Bladder microvascular endothelial cell (primary cell): ENCODE data around the gene YTHDF2. TPM values are rescaled to one million over a fixed set of nuclear protein-coding genes. Genes with fewer than 3 reads are reported as not detected.

Experiments
- total RNA-seq: library from RNA; depleted of rRNA; stranded (reverse); fragments of >200 nt; gene quantifications from 2 replicates; pipeline ENCODE4 v1.2.3, GENCODE V29; 2014

YTHDF2 gene
- 60.1 and 80.1 TPM in 2 replicates for total RNA-seq

DNA sequence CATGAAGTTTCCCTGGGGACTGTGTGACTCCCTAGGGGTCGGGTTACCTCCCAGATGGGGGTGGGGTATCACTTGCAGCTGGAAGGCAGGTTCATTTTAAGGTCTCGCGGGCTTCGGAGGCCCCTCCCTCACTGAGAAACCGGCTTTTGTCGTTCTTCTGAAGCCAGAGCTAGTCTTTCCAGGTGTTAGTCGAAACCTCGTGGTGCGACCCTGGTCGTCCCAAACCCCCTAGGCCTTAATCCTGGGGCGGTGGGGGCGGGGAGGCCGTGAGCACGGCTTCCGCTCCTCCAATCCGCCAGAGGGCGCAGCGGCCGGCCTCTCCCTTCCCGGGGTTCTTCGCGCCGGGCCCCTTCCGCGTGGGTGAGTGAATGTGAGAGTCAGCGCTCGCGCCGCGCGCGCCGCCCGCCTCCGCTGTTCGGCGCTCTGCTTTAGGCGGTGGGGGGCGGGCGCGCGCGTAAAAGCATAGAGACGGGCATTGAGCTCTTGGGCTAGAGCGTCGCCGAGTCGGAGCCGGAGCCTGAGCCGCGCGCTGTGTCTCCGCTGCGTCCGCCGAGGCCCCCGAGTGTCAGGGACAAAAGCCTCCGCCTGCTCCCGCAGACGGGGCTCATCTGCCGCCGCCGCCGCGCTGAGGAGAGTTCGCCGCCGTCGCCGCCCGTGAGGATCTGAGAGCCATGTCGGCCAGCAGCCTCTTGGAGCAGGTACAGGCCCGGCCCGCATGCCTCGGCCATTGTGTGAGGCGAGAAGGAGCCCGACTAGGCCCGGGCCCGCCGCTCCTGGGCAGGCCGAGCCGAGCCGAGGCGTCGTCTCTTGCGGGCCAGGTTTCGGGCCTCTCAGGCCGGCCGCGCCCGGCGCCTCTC lies at the start of gene YTHDF2:
Gene YTHDF2, plus strand, starts transcription at position 491 of the 857 bp plus-strand sequence. Its CDS starts 181 bp downstream, at position 672.

DNA sequence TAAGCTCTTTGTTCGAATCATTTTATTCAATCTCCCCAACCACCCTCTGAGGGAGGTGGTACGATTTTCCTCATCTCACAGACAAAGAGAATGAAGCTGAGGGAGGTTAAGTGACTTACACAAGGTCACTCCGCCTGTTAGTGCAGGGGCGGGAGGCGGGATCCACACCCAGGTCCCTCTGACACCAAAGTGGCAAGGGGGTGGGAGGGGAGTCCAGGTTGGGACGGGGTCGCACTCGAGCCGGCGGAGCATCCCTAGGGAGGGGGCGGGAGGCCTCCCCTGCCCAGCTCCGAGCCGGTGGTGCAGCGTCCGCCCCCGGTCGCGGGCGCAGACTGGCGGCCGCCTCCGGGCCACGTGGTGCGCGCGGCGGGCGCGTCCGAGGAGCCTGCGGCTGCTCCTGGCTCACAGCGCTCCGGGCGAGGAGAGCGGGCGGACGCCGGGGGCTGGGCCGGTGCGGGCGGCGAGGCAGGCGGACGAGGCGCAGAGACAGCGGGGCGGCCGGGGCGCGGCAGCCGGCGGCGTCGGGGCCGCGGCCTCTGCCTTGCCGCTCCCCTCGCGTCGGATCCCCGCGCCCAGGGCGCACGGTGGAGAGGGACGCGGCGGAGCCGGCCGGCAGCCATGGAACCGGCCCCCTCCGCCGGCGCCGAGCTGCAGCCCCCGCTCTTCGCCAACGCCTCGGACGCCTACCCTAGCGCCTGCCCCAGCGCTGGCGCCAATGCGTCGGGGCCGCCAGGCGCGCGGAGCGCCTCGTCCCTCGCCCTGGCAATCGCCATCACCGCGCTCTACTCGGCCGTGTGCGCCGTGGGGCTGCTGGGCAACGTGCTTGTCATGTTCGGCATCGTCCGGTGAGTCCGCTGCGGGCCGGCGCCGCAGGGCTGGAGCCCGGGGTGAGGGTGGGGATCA lies 75.3 kb downstream of the YTHDF2 start, which contains the start of gene OPRD1:
Gene OPRD1, plus strand, starts transcription at position 405 of the 903 bp plus-strand sequence. Its CDS starts 214 bp downstream, at position 619.

Other genes with a start within 250 kb of the YTHDF2 start
- 48.4 and 63.1 TPM in 2 replicates for gene RCC1, start 230.9 kb upstream of the YTHDF2 start, total RNA-seq
- 21.2 and 23.7 TPM in 2 replicates for gene TRNAU1AP, start 183.9 kb upstream of the YTHDF2 start, total RNA-seq
- gene RAB42, start 144.7 kb upstream of the YTHDF2 start, total RNA-seq = 0.65 and 5.2 TPM in 2 replicates
- gene TAF12, start 93.9 kb upstream of the YTHDF2 start, total RNA-seq = 25.3 and 30.8 TPM in 2 replicates
- gene RNU11, start 88.3 kb upstream of the YTHDF2 start, total RNA-seq = under 0.01 TPM in 1 of 2 replicates, not detected in the other
- 5.5 and 12.8 TPM in 2 replicates for gene GMEB1, start 68.2 kb upstream of the YTHDF2 start, total RNA-seq
- gene OPRD1, start 75.2 kb downstream of the YTHDF2 start, total RNA-seq = under 0.01 TPM in 1 of 2 replicates, not detected in the other
- gene EPB41, start 177.6 kb downstream of the YTHDF2 start, total RNA-seq = 12.3 and 32.7 TPM in 2 replicates